CD4-positive, alpha-beta T cell treated with Interferon alpha-2 for 1 hour (primary cell): Measurements from ENCODE around the gene ASL.
"Not testable (repeated sequence)": the region's sequence is repeated elsewhere in the genome, so short reads cannot be mapped to it uniquely, and the experiment has no call there.

Experiments used
- DNase-seq, 2 donors: peaks; one replicate each; pipeline ENCODE4 v3.0.0-alpha.2; 2020 to 2022

The ASL gene

GRCh38 chr7:66075590-66076461 lies at the start of gene ASL:
Gene ASL, plus strand, starts transcription at chr7:66075819. Its CDS starts 263 bp downstream, at chr7:66076082.
- DNase-seq: peak; percentile 85 to 90

- DNase-seq: not testable (repeated sequence)
Observed at GRCh38 chr7:66028342-66028741, 47.3 kb upstream of the ASL start.

GRCh38 chr7:66033471-66034385 lies 41.9 kb upstream of the ASL start:
- DNase-seq: peak in 1 of 2 donors; percentile 9

GRCh38 chr7:66034436-66035010 lies 41.1 kb upstream of the ASL start:
- not testable (repeated sequence) for DNase-seq

- no peak for DNase-seq
Observed at GRCh38 chr7:66036382-66036781, 39.2 kb upstream of the ASL start.

- no peak for DNase-seq
Observed at GRCh38 chr7:66036788-66037187, 38.8 kb upstream of the ASL start.

- DNase-seq: no peak
Observed at GRCh38 chr7:66039094-66039670, 36.4 kb upstream of the ASL start.

GRCh38 chr7:66043681-66044497 lies 31.7 kb upstream of the ASL start:
- DNase-seq: peak; percentile 16 to 20

- DNase-seq: not testable (repeated sequence)
Observed at GRCh38 chr7:66044498-66044854, 31.1 kb upstream of the ASL start.

GRCh38 chr7:66047426-66047825 lies 28.2 kb upstream of the ASL start:
- DNase-seq: no peak

GRCh38 chr7:66049886-66050285 lies 25.7 kb upstream of the ASL start:
- DNase-seq: not testable (repeated sequence)

GRCh38 chr7:66050337-66050957 lies 25.2 kb upstream of the ASL start:
- DNase-seq: no peak

- no peak for DNase-seq
Observed at GRCh38 chr7:66050990-66051448, 24.6 kb upstream of the ASL start.

- DNase-seq: no peak
Observed at GRCh38 chr7:66052447-66052846, 23.2 kb upstream of the ASL start.

- DNase-seq: no peak
Observed at GRCh38 chr7:66054063-66054462, 21.6 kb upstream of the ASL start.

- no peak for DNase-seq
Observed at GRCh38 chr7:66055321-66055956, 20.2 kb upstream of the ASL start.

- no peak for DNase-seq
Observed at GRCh38 chr7:66060796-66061195, 14.8 kb upstream of the ASL start.

- DNase-seq: no peak
Observed at GRCh38 chr7:66069732-66070131, 5.9 kb upstream of the ASL start.

- DNase-seq: no peak
Observed at GRCh38 chr7:66070222-66070621, 5.4 kb upstream of the ASL start.

GRCh38 chr7:66072208-66072607 lies 3.4 kb upstream of the ASL start:
- DNase-seq: not testable (repeated sequence)
